HG03571 (cell line): Measurements from ENCODE around the gene FOXI2.

ENCODE experiments used
- ATAC-seq: cut with Tn5 transposase; IDR thresholded peaks from one replicate; pipeline ENCODE4 v1.9.1; 2021; ENCODE audit not compliant: unreplicated experiment

Gene FOXI2

DNA sequence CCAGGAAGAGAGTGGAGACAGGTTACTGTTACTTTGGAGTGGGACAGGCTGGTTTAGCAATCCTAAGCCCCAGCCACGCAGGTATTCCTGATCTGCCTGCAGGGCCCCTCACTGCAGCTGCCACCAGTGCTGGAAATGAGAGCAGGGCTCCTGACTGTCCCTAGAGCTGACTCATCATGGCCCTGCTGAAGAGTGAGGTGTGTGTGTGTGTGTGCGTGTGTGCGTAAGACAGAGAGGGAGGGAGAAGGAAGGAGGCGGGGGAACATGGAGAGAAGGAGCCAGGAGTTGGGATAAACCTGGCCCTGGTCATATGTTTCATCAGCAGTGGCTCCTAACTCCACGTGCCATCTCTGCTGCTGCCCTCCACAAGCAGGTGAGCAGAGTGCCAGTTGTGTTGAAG is 3.6 kb downstream of the FOXI2 start:
- ATAC-seq = no peak

DNA sequence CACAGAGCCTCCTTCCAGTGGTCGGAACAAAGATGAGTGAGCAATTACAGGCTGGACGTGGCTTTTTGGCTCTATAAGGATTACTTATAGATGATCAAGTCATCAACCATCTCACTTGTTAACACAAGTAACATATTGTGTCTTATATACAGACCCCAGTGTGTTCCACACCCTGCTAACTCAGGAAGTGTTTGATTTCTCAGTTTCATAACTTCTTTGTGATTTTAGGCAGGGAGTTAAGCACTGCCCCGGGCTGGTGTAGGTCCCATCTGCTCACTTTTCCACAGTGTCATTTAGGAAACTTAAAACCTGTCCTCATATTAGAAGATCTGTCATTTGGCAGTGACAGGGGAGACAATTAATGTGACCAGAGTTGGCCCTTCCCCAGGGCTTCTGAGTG is 6.2 kb downstream of the FOXI2 start:
- ATAC-seq = no peak

DNA sequence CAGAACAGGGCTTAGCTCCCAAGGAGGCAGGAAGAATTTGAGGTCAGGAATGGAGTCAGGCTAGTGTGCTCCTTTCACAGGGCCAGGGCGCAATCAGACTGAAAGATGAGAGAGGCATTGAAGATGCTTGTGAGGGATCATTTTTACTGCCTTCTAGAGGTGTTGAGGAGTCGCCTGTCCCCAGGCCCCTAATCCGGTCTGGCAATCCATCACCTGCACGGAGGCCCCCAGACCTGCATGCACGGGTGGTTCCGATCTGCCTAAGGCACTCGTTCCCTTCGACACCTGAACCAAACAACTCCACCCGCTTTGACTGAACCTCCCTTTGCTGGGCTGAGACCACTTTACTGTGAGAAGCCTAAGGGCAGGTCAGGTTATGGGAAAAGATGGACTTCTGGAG is 8.0 kb downstream of the FOXI2 start:
- ATAC-seq = no peak

DNA sequence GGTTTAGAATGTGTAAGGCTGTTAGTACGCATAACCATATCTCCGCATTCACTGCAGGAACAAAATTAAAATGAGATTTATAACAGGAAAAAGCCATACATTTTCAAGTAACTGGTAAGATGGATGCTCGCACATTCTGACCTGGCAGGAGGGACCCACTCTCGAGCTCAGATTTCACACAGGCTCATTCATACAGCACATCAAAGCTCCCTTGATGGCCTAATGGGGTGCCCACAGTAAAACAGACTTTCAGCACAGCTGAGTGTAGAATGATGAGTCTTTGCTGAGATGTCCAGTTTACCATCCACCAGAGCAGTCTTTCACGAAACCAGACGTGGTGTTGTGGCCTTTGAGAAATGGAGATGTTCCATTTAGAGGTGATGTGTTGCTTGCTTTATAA is 8.9 kb downstream of the FOXI2 start:
- no peak for ATAC-seq

DNA sequence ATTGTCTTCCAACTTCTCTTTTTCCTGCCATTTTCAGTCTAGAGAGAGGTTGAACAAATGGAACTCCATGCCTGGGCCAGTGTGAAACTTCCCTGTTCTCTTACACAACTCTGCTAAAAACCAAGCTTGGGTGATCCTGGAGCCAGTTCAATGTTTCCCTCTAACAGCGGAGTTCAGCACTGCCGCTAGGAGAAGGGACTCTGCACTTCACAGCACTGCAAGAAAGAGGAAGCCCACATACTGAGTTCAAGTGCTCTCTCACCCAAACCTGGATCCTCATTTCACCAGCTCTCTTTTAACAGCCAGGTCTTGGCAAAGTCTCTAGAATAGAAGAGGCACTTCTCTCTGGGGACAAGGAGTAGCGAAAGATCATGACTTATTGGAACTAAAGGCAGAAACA is 18.8 kb downstream of the FOXI2 start:
- ATAC-seq = no peak

DNA sequence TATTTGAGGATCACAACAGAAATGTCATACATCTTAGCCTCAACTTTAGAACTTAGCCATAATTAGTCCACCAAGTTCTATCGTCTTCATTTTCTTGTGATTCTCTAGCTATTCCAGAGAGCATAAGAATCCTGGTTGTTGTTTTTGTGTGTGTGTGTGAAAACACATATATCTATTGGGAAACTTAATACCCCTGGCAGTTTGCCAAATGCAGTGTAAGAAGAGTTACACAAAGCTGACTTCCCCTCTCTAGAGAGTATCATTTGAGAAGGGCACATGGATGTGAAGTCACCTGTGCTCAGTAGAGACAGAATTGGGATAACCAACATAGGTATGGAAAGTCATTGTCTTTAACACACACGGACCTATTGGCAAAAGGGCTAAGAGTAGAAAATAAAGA is 19.3 kb downstream of the FOXI2 start:
- no peak for ATAC-seq

DNA sequence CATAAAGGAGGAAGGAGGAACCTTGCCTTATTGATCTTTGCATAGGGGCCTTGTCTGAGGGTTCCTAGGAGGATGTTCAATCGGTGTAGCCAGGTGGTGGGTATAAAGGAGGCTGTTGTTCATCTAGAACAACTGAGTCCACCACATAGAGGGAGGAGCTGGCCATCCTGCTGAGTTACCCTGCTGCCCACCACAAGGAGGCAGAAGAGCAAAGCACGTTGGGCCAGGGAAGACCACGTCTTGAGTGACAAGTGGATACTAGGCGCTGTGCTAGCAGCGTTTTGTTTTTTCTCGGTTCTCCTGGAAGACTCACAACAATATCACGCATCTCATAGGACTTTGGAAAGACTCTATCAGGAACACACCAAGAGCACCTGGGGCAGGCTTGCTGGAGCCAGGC is 20.0 kb downstream of the FOXI2 start:
- no peak for ATAC-seq

DNA sequence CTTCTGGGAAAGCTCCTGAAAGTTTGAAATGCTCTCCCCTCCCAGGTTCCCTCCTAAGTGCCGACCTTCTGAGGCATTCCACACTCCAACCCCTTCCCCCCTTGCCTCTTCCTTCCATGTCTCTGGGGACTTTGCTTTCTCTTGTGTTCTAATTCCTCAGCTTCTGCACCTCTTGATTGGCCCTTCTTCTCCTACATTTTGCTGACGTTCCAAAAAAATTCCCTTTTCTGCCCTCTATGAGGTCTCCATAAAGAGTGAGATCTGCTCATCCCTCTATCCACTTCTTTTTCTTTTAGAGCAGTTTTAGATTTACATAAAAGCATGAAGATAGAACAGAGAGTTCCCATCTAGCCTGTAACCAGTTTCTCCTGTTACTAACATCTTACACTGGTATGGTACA is 22.3 kb downstream of the FOXI2 start:
- no peak for ATAC-seq

DNA sequence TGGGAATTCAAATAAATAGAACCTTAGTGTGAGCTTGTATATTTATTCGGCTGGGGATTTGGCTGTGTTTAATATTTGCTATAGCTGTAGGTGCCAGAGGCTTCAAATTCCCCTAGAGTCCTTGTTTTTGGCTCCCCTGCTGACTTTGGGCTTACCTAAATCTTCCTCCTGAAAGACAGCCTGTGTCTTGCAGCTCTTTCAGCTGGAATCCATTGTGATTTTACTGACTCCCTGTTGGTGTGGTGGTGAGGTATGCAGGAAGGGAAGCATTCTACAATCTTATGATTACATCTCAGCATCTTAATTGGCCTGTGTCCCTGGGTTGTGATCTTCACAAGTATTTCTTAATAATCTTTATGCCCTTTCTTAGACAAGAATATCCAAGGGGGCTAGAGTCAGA is 25.9 kb downstream of the FOXI2 start:
- ATAC-seq = no peak

DNA sequence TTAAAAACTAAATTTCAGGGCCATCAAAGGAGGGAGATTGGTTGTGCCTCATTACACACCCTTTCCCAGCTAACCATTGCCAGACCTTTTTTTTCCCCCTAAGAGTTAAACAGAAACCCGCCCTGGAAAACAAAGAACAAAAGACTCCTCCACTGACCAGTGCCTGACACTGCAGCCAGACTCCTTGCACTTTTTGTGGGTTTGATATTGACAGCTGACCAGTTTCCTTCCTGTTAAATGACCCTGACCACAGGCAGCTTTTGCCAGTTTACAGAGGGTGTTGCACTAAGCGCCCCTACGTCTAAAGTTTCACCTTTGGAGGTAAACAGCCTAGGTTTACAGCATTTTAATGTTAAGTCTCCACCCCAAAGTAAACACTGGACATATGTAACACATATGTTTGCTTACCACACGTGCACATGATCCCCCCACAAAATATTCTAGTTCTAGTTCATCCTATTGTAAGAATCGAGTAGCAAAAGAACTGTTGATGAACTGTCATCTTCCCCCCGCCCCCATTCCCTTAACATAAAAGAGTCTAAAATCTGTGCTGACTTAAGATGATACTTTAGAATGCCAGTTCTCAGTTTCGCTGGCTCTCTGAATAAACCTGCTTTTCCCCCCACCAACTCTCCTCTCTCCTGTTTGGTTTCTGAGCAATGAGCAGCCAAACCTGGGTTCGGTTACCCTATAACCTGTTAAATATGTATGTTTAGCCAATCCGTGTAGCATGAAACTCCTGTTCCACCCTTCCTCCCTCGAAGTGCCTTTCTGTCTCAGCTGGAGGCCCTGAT is 38.0 kb downstream of the FOXI2 start:
- no peak for ATAC-seq

DNA sequence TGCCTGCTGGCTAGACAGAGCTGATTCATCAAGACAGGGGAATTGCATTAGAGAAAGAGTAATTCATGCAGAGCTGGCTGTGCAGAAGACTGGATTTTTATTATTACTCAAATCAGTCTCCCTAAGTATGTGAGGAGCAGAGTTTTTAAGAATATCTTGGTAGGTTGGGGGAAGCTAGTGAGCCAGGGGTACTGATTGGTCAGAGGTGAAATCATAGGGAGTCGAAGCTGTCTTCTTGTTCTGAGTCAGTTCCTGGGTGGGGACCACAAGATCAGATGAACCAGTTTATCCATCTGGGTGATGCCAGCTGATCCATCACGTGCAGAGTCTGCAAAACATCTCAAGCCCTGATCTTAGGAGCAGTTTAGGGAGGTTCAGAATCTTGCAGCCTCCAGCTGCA is 39.8 kb downstream of the FOXI2 start:
- ATAC-seq = no peak

DNA sequence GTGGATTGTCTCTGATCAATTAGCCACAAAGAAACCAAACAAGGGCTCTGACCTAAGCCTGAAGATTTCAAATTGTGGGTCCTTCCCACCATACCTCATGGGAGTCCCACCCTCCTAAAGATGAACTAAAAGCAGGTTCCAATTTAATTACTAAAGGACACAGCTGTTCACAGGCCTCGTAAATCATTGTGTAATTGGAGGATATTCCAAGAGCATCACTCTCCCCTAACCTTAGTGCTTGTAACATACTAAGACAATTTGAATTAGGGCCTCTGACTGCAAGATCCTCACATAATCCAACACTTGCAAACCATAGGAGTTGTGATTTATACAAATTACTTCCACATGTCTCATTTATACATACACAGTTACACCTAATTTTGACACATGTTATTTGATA is 44.4 kb downstream of the FOXI2 start:
- ATAC-seq = no peak

DNA sequence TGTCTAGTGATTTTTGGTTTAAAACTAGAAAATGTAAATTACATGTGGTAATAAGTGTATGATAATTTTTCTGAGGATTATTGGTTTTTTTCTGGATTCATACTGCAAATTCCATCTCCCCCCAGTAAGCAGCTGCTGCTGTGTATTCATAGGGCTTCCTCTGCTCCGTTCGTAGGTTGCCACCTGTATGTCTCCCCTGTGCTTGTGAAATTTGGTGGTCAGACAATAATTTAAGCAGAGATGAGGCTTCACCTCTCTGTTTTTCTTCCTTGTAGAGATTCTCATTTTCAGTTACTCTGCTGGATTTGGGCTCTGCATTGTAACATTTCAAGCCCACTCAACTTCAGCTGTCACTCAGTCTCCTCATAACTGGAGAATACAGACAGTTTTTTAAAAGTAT is 50.9 kb downstream of the FOXI2 start:
- no peak for ATAC-seq

DNA sequence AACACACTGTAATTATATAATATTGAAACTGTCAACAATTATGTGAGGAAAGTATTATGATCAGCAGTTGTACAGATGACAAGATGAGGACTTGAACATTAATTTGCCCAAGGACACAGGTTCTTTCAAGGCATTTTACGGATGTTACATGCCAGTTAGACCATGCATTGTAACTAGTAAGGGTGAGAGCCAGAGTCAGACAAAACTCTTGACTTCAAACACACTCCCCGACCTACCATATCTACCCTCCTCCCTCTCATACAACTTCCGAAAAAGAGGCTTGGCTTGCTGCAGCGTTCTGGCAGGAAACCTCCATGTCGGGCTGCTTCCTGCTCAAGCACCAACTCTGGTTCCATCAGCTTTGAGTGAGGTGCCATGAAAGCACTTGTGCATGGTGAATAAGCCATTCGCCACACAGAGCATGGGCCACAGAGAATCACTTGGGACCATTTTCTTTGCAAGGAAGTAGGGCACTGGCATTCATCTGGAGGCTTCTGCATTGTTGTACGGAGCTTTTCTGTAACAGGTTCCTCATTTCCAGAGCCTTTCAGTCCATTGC is 53.2 kb downstream of the FOXI2 start:
- no peak for ATAC-seq
